Progenitor cell of endocrine pancreas (in vitro differentiated cells): ENCODE results near the gene ACVRL1. TPM values are rescaled to one million over a fixed set of nuclear protein-coding genes. Genes with fewer than 3 reads are reported as not detected.

Source experiments
- DNase-seq: peaks from one replicate; pipeline ENCODE4 v3.0.0; 2021; ENCODE audit warnings: low spot score; ENCODE audit not compliant: unreplicated experiment
- H3K27ac Mint-ChIP-seq: 2 replicates; pipeline ENCODE4 v1.8.0; 2021; ENCODE audit warnings: mild to moderate bottlenecking, moderate library complexity, mixed read lengths
- H3K27me3 Mint-ChIP-seq: 2 replicates; pipeline ENCODE4 v1.8.0; 2021; ENCODE audit warnings: mixed read lengths
- H3K36me3 Mint-ChIP-seq: 2 replicates; pipeline ENCODE4 v1.8.0; 2022; ENCODE audit warnings: mixed read lengths; ENCODE audit not compliant: insufficient read depth
- H3K4me1 Mint-ChIP-seq: 2 replicates; pipeline ENCODE4 v1.8.0; 2021; ENCODE audit warnings: low read depth, mixed read lengths
- H3K4me3 Mint-ChIP-seq: 2 replicates; pipeline ENCODE4 v1.8.0; 2021; ENCODE audit warnings: low read depth, mild to moderate bottlenecking, moderate library complexity, mixed read lengths
- H3K9me3 Mint-ChIP-seq: 2 replicates; pipeline ENCODE4 v1.8.0; 2021; ENCODE audit warnings: low read depth, mixed read lengths
- total RNA-seq: library from RNA; stranded (reverse); gene quantifications from 2 replicates; pipeline ENCODE4 v1.2.1, GENCODE V29; 2021
- TF ChIP-seq, protein P1 (sequence below): fragments of 200-600 bp; sonication (generic); IDR thresholded peaks from one replicate; pipeline ENCODE4 v1.5.0; 2021; ENCODE audit warnings: antibody characterized with exemption, mild to moderate bottlenecking; ENCODE audit not compliant: unreplicated experiment

The ACVRL1 gene
- total RNA-seq, 1 donor from 2014 or later: not detected

DNA sequence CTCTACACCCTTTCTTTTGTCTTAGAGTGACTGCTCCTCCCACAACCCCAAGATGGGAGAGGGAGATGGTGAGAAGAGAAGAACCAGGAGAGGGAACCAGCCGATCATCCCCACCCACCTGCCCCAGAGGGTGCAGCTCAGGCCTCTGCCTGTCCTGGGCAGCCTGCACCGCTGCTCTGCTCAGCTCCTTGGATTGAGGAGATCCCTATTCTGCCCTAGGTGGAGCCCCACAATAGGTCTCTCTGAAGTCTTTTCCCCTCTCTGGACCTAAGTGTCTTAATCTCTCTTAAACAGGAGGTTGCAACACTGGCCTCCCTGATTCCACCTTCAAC is 17.2 kb upstream of the ACVRL1 start:
- TF ChIP-seq, protein P1, sequence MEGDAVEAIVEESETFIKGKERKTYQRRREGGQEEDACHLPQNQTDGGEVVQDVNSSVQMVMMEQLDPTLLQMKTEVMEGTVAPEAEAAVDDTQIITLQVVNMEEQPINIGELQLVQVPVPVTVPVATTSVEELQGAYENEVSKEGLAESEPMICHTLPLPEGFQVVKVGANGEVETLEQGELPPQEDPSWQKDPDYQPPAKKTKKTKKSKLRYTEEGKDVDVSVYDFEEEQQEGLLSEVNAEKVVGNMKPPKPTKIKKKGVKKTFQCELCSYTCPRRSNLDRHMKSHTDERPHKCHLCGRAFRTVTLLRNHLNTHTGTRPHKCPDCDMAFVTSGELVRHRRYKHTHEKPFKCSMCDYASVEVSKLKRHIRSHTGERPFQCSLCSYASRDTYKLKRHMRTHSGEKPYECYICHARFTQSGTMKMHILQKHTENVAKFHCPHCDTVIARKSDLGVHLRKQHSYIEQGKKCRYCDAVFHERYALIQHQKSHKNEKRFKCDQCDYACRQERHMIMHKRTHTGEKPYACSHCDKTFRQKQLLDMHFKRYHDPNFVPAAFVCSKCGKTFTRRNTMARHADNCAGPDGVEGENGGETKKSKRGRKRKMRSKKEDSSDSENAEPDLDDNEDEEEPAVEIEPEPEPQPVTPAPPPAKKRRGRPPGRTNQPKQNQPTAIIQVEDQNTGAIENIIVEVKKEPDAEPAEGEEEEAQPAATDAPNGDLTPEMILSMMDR: no peak
- Mint-ChIP-seq H3K4me1 (peaks cover 7% of the 10 kb centered on the region), H3K27ac (no peak overlapping the region), H3K9me3 (peaks cover 1% of the 10 kb centered on the region), H3K27me3 (peaks cover 21% of the 10 kb centered on the region), H3K36me3 (no peaks in the 10 kb centered on the region), H3K4me3 (no peak overlapping the region)
- no peak for DNase-seq

DNA sequence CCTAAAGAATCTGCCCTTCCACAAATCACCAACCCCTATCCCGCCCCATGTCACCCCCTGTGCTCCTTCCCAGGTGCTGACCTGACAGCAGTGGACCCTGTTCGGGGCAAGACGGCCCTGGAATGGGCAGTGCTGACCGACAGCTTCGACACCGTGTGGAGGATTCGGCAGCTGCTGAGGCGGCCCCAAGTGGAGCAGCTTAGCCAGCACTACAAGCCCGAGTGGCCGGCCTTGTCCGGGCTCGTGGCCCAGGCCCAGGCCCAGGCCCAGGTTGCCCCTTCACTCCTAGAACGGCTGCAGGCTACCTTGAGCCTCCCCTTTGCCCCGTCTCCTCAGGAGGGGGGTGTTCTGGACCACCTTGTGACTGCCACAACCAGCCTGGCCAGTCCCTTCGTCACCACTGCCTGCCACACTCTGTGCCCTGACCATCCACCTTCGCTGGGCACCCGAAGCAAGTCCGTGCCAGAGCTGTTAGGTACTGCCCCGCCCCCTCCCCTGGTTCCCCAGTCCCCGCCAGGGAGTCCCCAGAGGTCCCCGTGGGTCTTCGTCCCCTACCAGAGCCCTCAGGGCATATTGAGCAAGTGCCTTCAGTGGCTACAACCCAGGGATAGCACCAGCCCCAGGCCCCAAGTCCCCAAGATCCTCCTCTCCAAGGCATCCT is 16.7 kb upstream of the ACVRL1 start:
- Mint-ChIP-seq H3K27me3 (peaks cover 21% of the 10 kb centered on the region), H3K36me3 (no peaks in the 10 kb centered on the region), H3K4me3 (no peak overlapping the region), H3K27ac (no peak overlapping the region), H3K9me3 (no peaks in the 10 kb centered on the region), H3K4me1 (peaks cover 7% of the 10 kb centered on the region)
- TF ChIP-seq, protein P1: no peak
- no peak for DNase-seq

DNA sequence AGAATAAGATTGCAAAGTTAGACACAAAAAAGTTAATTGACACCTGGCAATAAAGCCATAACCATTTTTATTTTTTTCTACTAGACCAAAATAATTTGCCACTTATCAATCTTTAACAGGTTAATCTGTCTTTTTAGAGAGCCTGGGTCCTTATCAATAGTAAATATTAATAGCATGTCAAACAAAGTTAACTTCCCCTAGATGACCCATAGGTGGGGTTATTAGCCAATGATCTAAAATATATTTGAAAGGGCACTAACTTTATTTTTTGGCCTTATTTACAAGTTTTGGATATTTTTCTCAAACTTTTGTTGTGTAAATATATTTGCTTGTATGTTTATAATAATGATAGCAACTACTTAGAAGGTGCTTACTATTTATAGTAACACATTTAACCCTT is 15.5 kb upstream of the ACVRL1 start:
- no peak overlapping the region for H3K4me3 Mint-ChIP-seq
- peaks cover 7% of the 10 kb centered on the region for H3K4me1 Mint-ChIP-seq
- H3K27me3 Mint-ChIP-seq: peaks cover 24% of the 10 kb centered on the region
- no peak for DNase-seq
- no peaks in the 10 kb centered on the region for H3K36me3 Mint-ChIP-seq
- TF ChIP-seq, protein P1: peak; percentile 49
- no peak overlapping the region for H3K27ac Mint-ChIP-seq
- H3K9me3 Mint-ChIP-seq: no peaks in the 10 kb centered on the region

DNA sequence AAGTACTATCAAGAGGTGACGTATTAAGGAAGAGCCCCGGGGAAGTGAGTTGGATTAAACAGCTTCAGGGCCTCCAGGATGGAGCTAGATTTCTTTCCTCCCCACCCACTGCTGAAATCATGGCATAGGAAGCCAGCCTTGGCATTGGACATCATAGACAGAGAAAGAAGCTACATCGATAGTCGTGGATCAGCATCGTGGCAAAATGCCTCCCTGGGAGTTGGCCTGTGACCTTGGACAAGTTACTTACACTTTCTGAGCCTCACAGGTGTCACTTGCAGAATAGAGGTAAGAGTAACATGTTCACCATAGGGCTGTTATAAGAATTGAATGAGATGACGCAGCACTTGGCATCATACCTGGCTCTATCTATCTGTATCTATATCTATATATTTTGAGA is 13.5 kb upstream of the ACVRL1 start:
- Mint-ChIP-seq H3K9me3 (no peaks in the 10 kb centered on the region), H3K4me1 (peaks cover 7% of the 10 kb centered on the region)

DNA sequence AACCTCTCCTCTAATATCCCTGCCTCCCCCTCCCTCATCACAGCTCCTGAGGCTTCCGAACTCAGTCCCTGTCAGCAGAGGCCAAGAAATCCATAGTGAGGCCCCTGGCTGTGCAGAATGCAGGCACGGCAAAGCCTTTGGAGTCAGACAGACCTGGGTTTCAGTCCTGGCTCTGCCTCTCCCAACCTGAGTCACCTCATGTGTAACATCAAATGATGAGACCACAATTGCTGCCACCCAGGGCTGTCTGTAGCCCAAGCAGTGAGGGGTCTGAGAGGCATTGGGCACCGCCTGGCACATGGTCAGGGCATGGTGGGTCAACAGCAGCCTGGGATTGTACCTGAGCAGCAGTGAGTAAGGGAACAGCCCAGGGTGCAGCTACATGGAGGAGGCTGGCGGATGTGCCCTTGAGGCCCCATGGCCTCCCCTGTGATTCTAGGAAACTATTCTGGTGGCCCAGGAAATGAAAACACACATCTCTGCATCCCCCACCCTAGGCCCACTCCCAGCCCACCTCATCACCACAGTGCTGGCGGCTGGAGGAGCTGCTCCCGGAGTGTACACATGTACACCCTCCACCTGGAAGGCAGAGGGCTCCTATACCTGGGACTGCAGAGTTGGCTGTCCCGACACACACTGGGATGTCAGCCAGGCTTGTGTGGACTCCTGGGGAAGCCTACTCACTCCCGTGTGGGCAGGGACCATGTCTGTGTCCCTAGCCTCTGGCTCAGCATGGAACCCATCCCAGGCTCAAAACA is 11.7 kb upstream of the ACVRL1 start:
- H3K4me3 Mint-ChIP-seq: no peak overlapping the region
- no peak overlapping the region for H3K27ac Mint-ChIP-seq
- H3K9me3 Mint-ChIP-seq: no peaks in the 10 kb centered on the region
- no peaks in the 10 kb centered on the region for H3K36me3 Mint-ChIP-seq
- H3K27me3 Mint-ChIP-seq: peaks cover 14% of the 10 kb centered on the region
- TF ChIP-seq, protein P1: no peak
- DNase-seq: no peak
- peaks cover 7% of the 10 kb centered on the region for H3K4me1 Mint-ChIP-seq

More for the DNA sequence above, 13.5 kb upstream of the ACVRL1 start:
- Mint-ChIP-seq H3K4me3 (no peak overlapping the region), H3K36me3 (no peaks in the 10 kb centered on the region), H3K27me3 (peaks cover 19% of the 10 kb centered on the region), H3K27ac (no peak overlapping the region)
- TF ChIP-seq, protein P1: no peak
- DNase-seq: no peak
